Stimulated activated CD8-positive, alpha-beta memory T cell treated with anti-CD3 and anti-CD28 coated beads, Interleukin-7, amount 100 ng/mL, for 24 hours (primary cell): ENCODE results near the gene RFFL.

Experiments
- DNase-seq: peaks from one replicate; pipeline ENCODE4 v3.0.0-alpha.2; 2020; ENCODE audit warnings: low read depth

The RFFL gene

GRCh38 chr17:35081638-35082037 lies 18.1 kb upstream of the RFFL start:
- no peak for DNase-seq

- no peak for DNase-seq
Observed at GRCh38 chr17:35080536-35080935, 17.0 kb upstream of the RFFL start.

GRCh38 chr17:35079547-35080423 lies 16.3 kb upstream of the RFFL start:
- DNase-seq: no peak

- DNase-seq: no peak
Observed at GRCh38 chr17:35076874-35077273, 13.4 kb upstream of the RFFL start.

- no peak for DNase-seq
Observed at GRCh38 chr17:35074711-35075707, 11.5 kb upstream of the RFFL start.

- DNase-seq: no peak
Observed at GRCh38 chr17:35073991-35074627, 10.6 kb upstream of the RFFL start.

GRCh38 chr17:35073183-35073790 lies 9.8 kb upstream of the RFFL start:
- no peak for DNase-seq

GRCh38 chr17:35069311-35069710 lies 5.8 kb upstream of the RFFL start:
- DNase-seq: no peak

- DNase-seq: no peak
Observed at GRCh38 chr17:35068249-35068648, 4.7 kb upstream of the RFFL start.

- DNase-seq: no peak
Observed at GRCh38 chr17:35065880-35066279, 2.4 kb upstream of the RFFL start.

GRCh38 chr17:35064516-35065215 lies 1.2 kb upstream of the RFFL start:
- DNase-seq: no peak

GRCh38 chr17:35062308-35062707 lies 1.2 kb downstream of the RFFL start:
- DNase-seq: no peak

- no peak for DNase-seq
Observed at GRCh38 chr17:35057332-35057915, 6.1 kb downstream of the RFFL start.

GRCh38 chr17:35056013-35056412 lies 7.5 kb downstream of the RFFL start:
- no peak for DNase-seq

GRCh38 chr17:35053204-35053603 lies 10.3 kb downstream of the RFFL start:
- DNase-seq: no peak

GRCh38 chr17:35052780-35053179 lies 10.7 kb downstream of the RFFL start:
- no peak for DNase-seq

GRCh38 chr17:35052241-35052610 lies 11.3 kb downstream of the RFFL start:
- no peak for DNase-seq

- no peak for DNase-seq
Observed at GRCh38 chr17:35051579-35052240, 11.8 kb downstream of the RFFL start.

- no peak for DNase-seq
Observed at GRCh38 chr17:35051183-35051578, 12.3 kb downstream of the RFFL start.

GRCh38 chr17:35050170-35050569 lies 13.3 kb downstream of the RFFL start:
- no peak for DNase-seq
